SK-N-SH treated with all-trans-retinoic acid at 6 μM for 48 hours (cell line): ENCODE results near the gene RASIP1.

Source experiments
- TOX ChIP-seq: fragments of 250-450 bp; sonication (Bioruptor Pico); IDR thresholded peaks from 2 replicates; pipeline ENCODE4 v1.8.0; 2021; ENCODE audit warnings: mild to moderate bottlenecking, moderate library complexity, borderline replicate concordance
- TSHZ2 ChIP-seq: fragments of 250-450 bp; sonication (Bioruptor Pico); IDR thresholded peaks from 2 replicates; pipeline ENCODE4 v1.5.0; 2020; ENCODE audit warnings: mild to moderate bottlenecking, moderate library complexity

GRCh38 chr19:48726556-48726955, 13.9 kb downstream of the RASIP1 start:
- TF ChIP-seq TOX (CRISPR knock-in tag) (no peak), TSHZ2 (CRISPR knock-in tag) (no peak)
